Muscle of leg (tissue), 11 donors: ENCODE measurements around the gene SH3BP1. TPM values are rescaled to one million over a fixed set of nuclear protein-coding genes. Genes with fewer than 3 reads are reported as not detected.
A peak's percentile ranks its signal among the peaks of the same experiment; 100 is the strongest.
"Not testable (repeated sequence)": the region's sequence is repeated elsewhere in the genome, so short reads cannot be mapped to it uniquely, and the experiment has no call there.

ENCODE experiments used
- DNase-seq: peaks from one replicate; pipeline ENCODE4 v3.0.0; 2013
- H3K27ac ChIP-seq: one replicate; pipeline ENCODE4 v1.5.1; 2013; ENCODE audit warnings: mild to moderate bottlenecking, low read length, control low read depth
- H3K27me3 ChIP-seq: one replicate; pipeline ENCODE4 v1.6.1; 2013; ENCODE audit warnings: low read length; ENCODE audit not compliant: control insufficient read depth, insufficient read depth
- H3K36me3 ChIP-seq: one replicate; pipeline ENCODE4 v1.6.1; 2013; ENCODE audit warnings: low read length; ENCODE audit not compliant: control insufficient read depth, insufficient read depth
- H3K4me1 ChIP-seq: one replicate; pipeline ENCODE4 v1.6.1; 2013; ENCODE audit warnings: low read length; ENCODE audit not compliant: control insufficient read depth, insufficient read depth
- H3K4me3 ChIP-seq: one replicate; pipeline ENCODE4 v1.5.1; 2013; ENCODE audit warnings: low read length, control low read depth
- H3K9me3 ChIP-seq: replicated peaks from 2 replicates; pipeline ENCODE4 v1.6.1; 2013; ENCODE audit warnings: low read depth, low read length; ENCODE audit not compliant: control insufficient read depth
- WGBS: methylation state at CpG from one replicate; pipeline ENCODE4 v1.1.5; 2013; ENCODE audit warnings: missing lambda C conversion rate; ENCODE audit not compliant: insufficient coverage; 5-methylcytosine and 5-hydroxymethylcytosine counted together
- polyA plus RNA-seq, 8 donors: library from polyadenylated mRNA; unstranded; fragments of 120-200 nt; gene quantifications; one replicate each; pipeline versions ENCODE4 v1.2.1 to v1.2.3, GENCODE V29; 2013; ENCODE audit warnings: inconsistent platforms in 1 of 8, low replicate concordance in 1 of 8; ENCODE audit not compliant: insufficient read length in 8 of 8, insufficient read depth in 1 of 8
- total RNA-seq: library from RNA; stranded (reverse); fragments of 120-200 nt; gene quantifications from one replicate; pipeline ENCODE4 v1.2.4, GENCODE V29; 2013

Gene SH3BP1
- total and polyA plus RNA-seq, 9 donors = 5.2 to 13.7 (median 8.8) TPM

GRCh38 chr22:37604875-37605274 lies 34.6 kb upstream of the SH3BP1 start:
- Histone ChIP-seq H3K4me3 (no peak overlapping the region), H3K9me3 (no peaks in the 10 kb centered on the region), H3K27me3 (no peaks in the 10 kb centered on the region), H3K36me3 (no peaks in the 10 kb centered on the region), H3K27ac (no peak overlapping the region), H3K4me1 (peaks cover 27% of the 10 kb centered on the region)
- DNase-seq = no peak
- 54% methylated on average over 3 of the region's 5 CpGs for WGBS

DNA sequence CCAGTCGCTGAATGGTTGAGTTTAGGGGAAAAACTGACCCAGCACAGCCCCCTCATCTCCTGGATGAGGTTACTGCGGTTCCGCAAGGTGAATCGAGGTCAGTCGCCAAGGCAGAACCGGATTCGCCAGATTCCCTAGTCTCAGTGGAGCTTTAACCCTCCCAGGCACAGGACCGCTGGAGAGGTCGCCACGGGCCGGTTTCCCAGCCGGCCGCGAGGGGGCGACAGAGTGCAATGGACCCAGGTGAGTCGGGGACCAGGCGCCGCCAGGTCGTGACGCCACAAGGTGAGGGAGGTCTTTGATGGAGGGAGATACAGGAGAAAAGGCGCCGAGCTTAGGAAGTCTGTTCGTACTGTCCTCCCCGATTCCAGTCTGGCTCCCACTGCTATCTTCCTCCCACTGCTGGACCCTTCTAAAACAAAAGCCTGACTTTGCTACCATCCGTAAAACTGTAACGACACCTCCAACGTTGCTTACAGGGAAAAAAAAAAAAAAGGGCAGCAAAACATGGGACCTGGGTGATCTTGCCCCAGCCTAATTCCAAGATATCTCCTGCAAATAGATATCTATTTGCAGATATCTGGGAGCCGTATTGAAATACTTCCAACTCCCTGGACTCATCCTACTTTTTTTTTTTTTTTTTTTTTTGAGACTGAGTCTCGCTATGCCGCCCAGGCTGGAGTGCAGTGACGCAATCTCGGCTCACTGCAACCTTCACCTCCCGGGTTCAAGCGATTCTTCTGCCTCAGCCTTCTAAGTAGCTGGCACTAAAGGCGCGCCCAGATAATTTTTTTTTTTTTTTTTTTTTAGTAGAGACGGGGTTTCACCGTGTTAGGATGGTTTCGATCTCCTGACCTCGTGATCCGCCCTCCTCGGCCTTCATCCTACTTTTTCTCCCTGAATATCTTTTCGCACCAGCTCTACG lies 32.2 kb upstream of the SH3BP1 start:
- peak overlapping the region; percentile 100 for H3K27ac ChIP-seq
- peak overlapping the region; percentile 18 for H3K4me3 ChIP-seq
- H3K27me3 ChIP-seq = no peaks in the 10 kb centered on the region
- H3K4me1 ChIP-seq = peaks cover 38% of the 10 kb centered on the region
- peak; percentile 84 for DNase-seq
- peaks cover 5% of the 10 kb centered on the region for H3K36me3 ChIP-seq
- H3K9me3 ChIP-seq = no peaks in the 10 kb centered on the region
- 2% methylated on average over 18 of the region's 44 CpGs for WGBS

DNA sequence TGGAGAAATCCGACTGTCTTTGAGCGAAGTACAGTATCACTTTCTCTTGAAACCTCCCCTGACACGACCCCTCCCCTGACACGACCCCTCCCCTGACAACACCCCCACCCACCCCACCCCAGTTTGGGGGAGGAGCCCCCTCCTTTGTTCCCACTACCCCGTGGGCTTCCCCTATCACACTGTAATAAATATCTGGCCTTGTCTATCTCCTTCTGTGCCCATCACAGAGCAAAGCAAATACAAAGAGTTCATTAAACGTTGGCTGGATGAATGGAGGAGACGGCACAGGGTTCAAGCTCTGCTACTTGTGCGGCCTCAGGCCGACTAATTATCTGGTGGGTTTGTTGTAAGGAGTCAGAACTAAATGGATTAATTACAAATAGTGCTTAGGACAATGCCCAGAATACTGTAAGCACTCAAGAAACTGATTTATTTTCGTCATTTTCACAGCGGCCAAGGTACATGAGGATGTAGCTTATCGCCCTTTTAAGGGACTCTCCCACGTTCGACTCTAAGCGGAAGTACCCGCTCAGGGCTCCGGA lies 31.5 kb upstream of the SH3BP1 start:
- Histone ChIP-seq H3K36me3 (peaks cover 6% of the 10 kb centered on the region), H3K9me3 (no peaks in the 10 kb centered on the region), H3K27me3 (no peaks in the 10 kb centered on the region), H3K4me3 (peak overlapping the region; percentile 89), H3K27ac (peak overlapping the region; percentile 100), H3K4me1 (peaks cover 41% of the 10 kb centered on the region)
- 1% methylated on average over 11 of the region's 17 CpGs for WGBS
- no peak for DNase-seq

DNA sequence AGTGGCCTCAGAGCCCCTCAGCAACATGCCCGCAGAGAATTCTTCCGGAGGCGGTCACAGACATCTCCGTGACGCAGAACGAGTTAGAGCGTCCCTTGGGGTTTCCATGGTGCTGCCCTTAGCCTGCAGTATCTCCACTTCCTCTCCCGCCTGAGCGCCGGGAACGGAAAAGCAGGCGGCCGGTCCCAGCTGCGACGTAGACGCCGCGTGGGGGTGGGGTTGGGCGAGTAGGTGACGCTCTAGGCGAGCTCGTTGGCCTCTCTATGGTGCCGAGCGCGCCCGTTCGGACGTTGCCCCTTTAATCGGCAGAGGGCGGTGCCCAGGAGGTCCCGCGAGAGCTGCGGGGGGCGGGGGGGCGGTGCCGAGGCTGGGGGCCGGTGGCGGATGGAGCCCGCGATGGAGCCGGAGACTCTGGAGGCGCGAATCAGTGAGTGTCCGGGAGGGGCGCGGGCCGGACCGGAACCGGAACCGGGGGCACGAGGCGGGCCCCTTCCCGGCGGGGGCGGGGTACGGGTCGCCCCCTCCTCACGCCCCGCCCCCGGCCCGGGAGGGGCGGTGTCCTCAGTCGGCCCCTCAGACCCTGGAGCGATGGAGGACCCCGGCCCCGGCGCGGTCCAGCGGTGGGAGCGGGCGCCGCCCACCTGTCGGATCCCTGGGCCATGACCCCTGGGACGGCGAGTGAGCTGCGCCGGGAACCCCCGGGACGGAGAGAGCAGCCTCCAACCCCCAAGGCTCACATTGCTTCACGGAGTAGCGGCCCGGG lies 30.8 kb upstream of the SH3BP1 start, which contains the start of gene GGA1:
TSS of gene GGA1 (plus strand) at position 358 of the 763 bp plus-strand sequence. CDS start at position 385, 27 bp downstream.
- Histone ChIP-seq H3K4me1 (peaks cover 45% of the 10 kb centered on the region), H3K27me3 (no peaks in the 10 kb centered on the region), H3K36me3 (peaks cover 8% of the 10 kb centered on the region), H3K27ac (peak within 1 kb of the TSS; percentile 100), H3K4me3 (peak within 1 kb of the TSS; percentile 89), H3K9me3 (no peaks in the 10 kb centered on the region)
- WGBS = under 1% methylated on average over 66 of the region's 82 CpGs
- peak; percentile 99 for DNase-seq

DNA sequence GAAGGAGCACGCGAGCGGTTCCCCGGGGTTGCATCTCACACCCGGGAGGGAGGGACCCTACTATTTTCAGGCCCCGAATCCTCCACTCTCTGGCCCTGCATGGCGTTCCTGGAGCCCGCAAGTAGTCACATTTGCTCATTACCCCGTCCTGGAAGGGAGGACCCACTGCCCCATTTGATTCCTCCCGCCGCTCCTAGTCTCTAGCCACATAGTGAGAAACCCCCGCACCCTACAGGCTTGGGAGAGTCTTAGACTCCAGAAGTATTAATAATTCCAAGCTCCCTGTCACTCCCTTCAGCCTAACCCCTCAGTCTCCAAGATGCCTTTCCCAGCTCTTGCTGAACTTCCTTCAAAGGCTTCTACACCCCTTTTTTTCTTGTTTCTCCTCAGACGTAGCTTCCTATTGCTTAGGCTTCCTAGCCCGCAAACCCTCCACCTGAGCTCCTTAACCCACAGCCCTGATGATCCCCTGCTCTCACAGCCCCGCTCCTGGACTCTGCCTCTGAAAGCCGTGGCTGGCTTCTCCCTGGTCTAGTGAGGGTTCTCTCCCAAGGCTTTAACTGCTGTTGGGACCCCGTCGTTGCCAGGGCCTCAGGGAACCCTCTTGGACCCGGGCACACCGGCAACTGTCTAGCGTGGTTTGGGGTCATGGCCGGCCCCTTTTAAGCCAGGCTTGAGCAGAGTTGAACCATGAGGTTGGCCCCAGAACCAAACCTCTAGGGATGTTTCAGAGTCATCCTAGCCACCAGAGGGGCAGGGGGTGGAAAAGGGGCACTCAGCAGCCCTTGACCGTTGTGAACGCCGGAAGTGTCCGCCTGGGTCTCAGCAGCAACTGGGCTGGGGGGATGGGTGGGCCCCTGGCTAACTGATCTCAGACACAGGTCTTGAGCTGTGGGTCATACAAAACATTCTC lies 30.0 kb upstream of the SH3BP1 start:
- peaks cover 13% of the 10 kb centered on the region for H3K36me3 ChIP-seq
- H3K27ac ChIP-seq = peak overlapping the region; percentile 100
- DNase-seq = peak; percentile 62
- no peaks in the 10 kb centered on the region for H3K27me3 ChIP-seq
- peak overlapping the region; percentile 89 for H3K4me3 ChIP-seq
- peaks cover 51% of the 10 kb centered on the region for H3K4me1 ChIP-seq
- WGBS = 8% methylated on average over 26 of the region's 26 CpGs
- no peaks in the 10 kb centered on the region for H3K9me3 ChIP-seq

GRCh38 chr22:37610153-37610475 lies 29.4 kb upstream of the SH3BP1 start:
- Histone ChIP-seq H3K27ac (peak overlapping the region; percentile 100), H3K36me3 (peaks cover 18% of the 10 kb centered on the region), H3K4me3 (peak overlapping the region; percentile 89), H3K4me1 (peaks cover 51% of the 10 kb centered on the region)
- not testable (repeated sequence) for DNase-seq, H3K27me3 ChIP-seq, H3K9me3 ChIP-seq
- 92% methylated on average over 2 of the region's 3 CpGs for WGBS

GRCh38 chr22:37610480-37611129 lies 28.9 kb upstream of the SH3BP1 start:
- DNase-seq = peak; percentile 77
- 100% methylated on average over 4 of the region's 15 CpGs for WGBS
- Histone ChIP-seq H3K27me3 (no peaks in the 10 kb centered on the region), H3K9me3 (no peaks in the 10 kb centered on the region), H3K36me3 (peaks cover 18% of the 10 kb centered on the region), H3K27ac (peak overlapping the region; percentile 65), H3K4me1 (peaks cover 51% of the 10 kb centered on the region), H3K4me3 (no peak overlapping the region)

- Histone ChIP-seq H3K36me3 (peaks cover 21% of the 10 kb centered on the region), H3K27ac (peak overlapping the region; percentile 65), H3K4me1 (peaks cover 51% of the 10 kb centered on the region), H3K9me3 (no peaks in the 10 kb centered on the region), H3K4me3 (no peak overlapping the region), H3K27me3 (no peaks in the 10 kb centered on the region)
- 43% methylated on average over 3 of the region's 6 CpGs for WGBS
- no peak for DNase-seq
Measured at GRCh38 chr22:37611207-37611606, 28.3 kb upstream of the SH3BP1 start.
